ENCODE measurements around the gene DAB2IP.

- no peak for TF ChIP-seq EP300 (IDR thresholded peaks at IDR 0.05)
- no peak for TF ChIP-seq POLR2A (IDR thresholded peaks at IDR 0.05)
Measured at GRCh38 chr9:121642758-121643157, 8.7 kb upstream of the DAB2IP start.

Data from stomach (tissue), 4 donors.